NB4 (cell line): ENCODE results near the gene TNNI3K.

Experiments
- DNase-seq: peaks from one replicate; pipeline ENCODE4 v3.0.0; 2010; ENCODE audit warnings: low read depth
- H3K4me3 ChIP-seq: one replicate; pipeline ENCODE4 v1.5.1; 2011; ENCODE audit warnings: mild to moderate bottlenecking, low read depth, low read length, moderate library complexity
- MAX ChIP-seq: IDR thresholded peaks from 2 replicates; pipeline ENCODE4 v1.6.1; 2011; ENCODE audit warnings: low read depth, low read length
- MYC ChIP-seq: IDR thresholded peaks from 2 replicates; pipeline ENCODE4 v1.6.1; 2011; ENCODE audit warnings: low read depth, low read length
- POLR2A ChIP-seq: IDR thresholded peaks from 2 replicates; pipeline ENCODE4 v1.6.1; 2011; ENCODE audit warnings: mild to moderate bottlenecking; ENCODE audit not compliant: insufficient read length; ENCODE audit errors: extremely low read depth
- TF ChIP-seq, protein P1 (sequence below): IDR thresholded peaks from one replicate; pipeline ENCODE4 v1.5.1; 2012; ENCODE audit warnings: low read depth, low read length

The TNNI3K gene

DNA sequence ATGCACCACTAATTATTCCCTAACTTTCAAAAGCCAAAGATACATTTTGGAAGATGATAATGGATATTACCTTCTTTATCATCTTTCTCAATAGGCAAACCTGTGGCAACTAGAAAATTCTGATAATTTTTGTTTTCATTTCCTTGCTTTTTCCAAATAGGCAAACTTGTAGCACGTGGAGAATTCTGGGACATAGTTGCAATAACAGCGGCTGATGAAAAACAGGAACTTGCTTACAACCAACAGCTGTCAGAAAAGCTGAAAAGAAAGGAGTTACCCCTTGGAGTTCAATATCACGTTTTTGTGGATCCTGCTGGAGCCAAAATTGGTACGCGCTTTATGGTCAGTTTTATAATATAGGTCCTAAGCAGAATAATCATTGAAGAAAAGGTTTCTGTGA, 35.7 kb upstream of the TNNI3K start:
- peak overlapping the region; percentile 73 for H3K4me3 ChIP-seq
- peak; percentile 51 for DNase-seq
- TF ChIP-seq POLR2A (no peak), MAX (peak; percentile 69; the same call in 1 of the 2 replicates)

- TF ChIP-seq POLR2A (no peak), MAX (no peak), MYC (no peak)
- TF ChIP-seq, protein P1, sequence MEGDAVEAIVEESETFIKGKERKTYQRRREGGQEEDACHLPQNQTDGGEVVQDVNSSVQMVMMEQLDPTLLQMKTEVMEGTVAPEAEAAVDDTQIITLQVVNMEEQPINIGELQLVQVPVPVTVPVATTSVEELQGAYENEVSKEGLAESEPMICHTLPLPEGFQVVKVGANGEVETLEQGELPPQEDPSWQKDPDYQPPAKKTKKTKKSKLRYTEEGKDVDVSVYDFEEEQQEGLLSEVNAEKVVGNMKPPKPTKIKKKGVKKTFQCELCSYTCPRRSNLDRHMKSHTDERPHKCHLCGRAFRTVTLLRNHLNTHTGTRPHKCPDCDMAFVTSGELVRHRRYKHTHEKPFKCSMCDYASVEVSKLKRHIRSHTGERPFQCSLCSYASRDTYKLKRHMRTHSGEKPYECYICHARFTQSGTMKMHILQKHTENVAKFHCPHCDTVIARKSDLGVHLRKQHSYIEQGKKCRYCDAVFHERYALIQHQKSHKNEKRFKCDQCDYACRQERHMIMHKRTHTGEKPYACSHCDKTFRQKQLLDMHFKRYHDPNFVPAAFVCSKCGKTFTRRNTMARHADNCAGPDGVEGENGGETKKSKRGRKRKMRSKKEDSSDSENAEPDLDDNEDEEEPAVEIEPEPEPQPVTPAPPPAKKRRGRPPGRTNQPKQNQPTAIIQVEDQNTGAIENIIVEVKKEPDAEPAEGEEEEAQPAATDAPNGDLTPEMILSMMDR, result no peak
- no peak overlapping the region for H3K4me3 ChIP-seq
- DNase-seq, result no peak
Observed at GRCh38 chr1:74205266-74205665, 29.9 kb upstream of the TNNI3K start.

DNA sequence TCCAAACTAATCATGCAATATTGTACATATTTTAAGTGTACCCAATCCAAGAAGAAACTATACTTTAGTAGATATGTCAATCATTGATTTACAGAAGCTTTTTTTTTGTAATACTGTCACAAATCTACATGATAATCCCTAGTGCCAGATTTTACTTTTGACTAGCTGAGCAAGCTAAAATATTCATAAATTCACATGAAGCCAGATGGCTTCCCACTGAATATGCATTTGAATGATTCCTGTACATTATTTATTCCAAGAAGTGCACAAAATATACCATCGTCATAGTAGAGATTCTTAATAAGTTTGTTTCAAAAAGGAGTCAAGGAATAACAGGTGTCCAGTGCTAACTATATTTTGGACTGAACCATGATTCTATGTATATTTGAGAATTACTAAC, 20.0 kb upstream of the TNNI3K start:
- TF ChIP-seq, protein P1, result no peak
- no peak for TF ChIP-seq MYC
- TF ChIP-seq POLR2A, result no peak
- TF ChIP-seq MAX, result no peak
- no peak for DNase-seq
- no peak overlapping the region for H3K4me3 ChIP-seq

DNA sequence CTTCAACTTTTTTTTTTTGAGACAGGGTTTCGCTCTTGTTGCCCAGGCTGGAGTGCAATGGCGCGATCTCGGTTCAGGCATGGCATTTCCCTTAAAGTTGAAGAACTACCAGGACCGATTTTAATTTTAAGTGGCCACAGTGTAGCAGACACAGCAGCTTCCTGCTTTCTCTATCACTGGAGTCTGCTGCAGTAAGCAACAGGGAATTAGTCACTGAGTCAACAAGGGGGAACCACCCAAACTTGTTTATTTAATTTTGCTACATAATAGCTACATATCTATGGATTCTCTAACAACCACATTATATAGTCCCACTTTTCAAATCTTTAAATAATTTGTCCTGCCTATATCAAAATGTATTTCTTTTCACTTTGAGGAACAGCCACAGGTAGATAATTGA, 12.5 kb upstream of the TNNI3K start:
- TF ChIP-seq MAX (no peak), POLR2A (no peak), MYC (no peak)
- TF ChIP-seq, protein P1, result no peak
- no peak for DNase-seq

DNA sequence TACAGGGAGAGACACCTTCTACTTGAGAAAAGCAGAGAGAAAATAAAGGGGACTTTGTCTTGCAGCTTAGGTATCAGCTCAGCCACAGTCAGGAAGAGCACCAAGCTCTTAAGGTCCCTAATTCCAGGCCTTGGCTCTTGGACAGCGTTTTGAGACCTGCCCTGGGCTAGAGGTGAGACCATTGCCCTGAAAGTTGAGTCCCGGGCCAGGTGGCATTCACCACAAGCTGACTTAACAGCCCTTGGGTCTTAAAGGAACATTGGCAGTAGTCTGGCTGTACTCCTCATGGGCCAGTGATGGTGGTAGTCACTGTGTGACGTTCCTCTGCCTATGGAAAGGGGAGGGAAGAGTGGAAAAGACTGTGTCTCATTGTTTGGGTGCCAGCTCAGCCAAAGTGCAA, 11.7 kb upstream of the TNNI3K start:
- TF ChIP-seq MYC, result no peak
- TF ChIP-seq, protein P1, result no peak
- TF ChIP-seq MAX, result no peak
- no peak for TF ChIP-seq POLR2A
- no peak overlapping the region for H3K4me3 ChIP-seq
- DNase-seq, result no peak

More for the DNA sequence above, 12.5 kb upstream of the TNNI3K start:
- H3K4me3 ChIP-seq, result no peak overlapping the region

GRCh38 chr1:74236440-74236839, 1.3 kb downstream of the TNNI3K start:
- DNase-seq, result no peak
- H3K4me3 ChIP-seq, result no peak overlapping the region
- no peak for TF ChIP-seq MAX
- TF ChIP-seq, protein P1, result no peak
- no peak for TF ChIP-seq MYC
- TF ChIP-seq POLR2A, result no peak
